T-helper 17 cell (primary cell): ENCODE results near the gene ACP4. TPM values are rescaled to one million over a fixed set of nuclear protein-coding genes. Genes with fewer than 3 reads are reported as not detected.

Experiments used
- ATAC-seq: fragments of 150-1000 bp; cut with Tn5 transposase; 2 replicates; pipeline ENCODE4 v1.10.0; 2021; ENCODE audit warnings: mild to moderate bottlenecking, moderate library complexity
- DNase-seq, 3 donors: peaks; one replicate each; pipeline versions ENCODE4 v3.0.0 to v3.0.0-alpha.2; 2020 to 2021
- H3K9me3 ChIP-seq: one replicate; pipeline ENCODE4 v1.7.0; 2013; ENCODE audit warnings: low read length, mild to moderate bottlenecking; ENCODE audit not compliant: control insufficient read depth, poor library complexity, severe bottlenecking
- H3K27ac Mint-ChIP-seq: one replicate; pipeline ENCODE4 v1.8.0; 2022; ENCODE audit warnings: mild to moderate bottlenecking, moderate library complexity, mixed read lengths
- H3K27me3 Mint-ChIP-seq: one replicate; pipeline ENCODE4 v1.8.0; 2022; ENCODE audit warnings: mixed read lengths
- H3K36me3 Mint-ChIP-seq: one replicate; pipeline ENCODE4 v1.8.0; 2022; ENCODE audit warnings: low read depth, mixed read lengths
- H3K4me1 Mint-ChIP-seq: one replicate; pipeline ENCODE4 v1.8.0; 2022; ENCODE audit warnings: mild to moderate bottlenecking, mixed read lengths
- H3K4me3 Mint-ChIP-seq: one replicate; pipeline ENCODE4 v1.8.0; 2022; ENCODE audit warnings: mild to moderate bottlenecking, moderate library complexity, mixed read lengths
- total RNA-seq, 4 donors: library from RNA in 2 of 4; stranded (reverse) in 2 of 4; gene quantifications; one replicate each; pipeline ENCODE4 v1.2.3 and lab custom pipeline; 2022 to 2026

The ACP4 gene
- total RNA-seq, 2 donors from 2014 or later = not detected

GRCh38 chr19:50836543-50837195 is 46.5 kb downstream of the ACP4 start:
- Mint-ChIP-seq H3K36me3 (peaks cover 2% of the 10 kb centered on the region), H3K27ac (peak overlapping the region; percentile 14), H3K27me3 (peaks cover 42% of the 10 kb centered on the region), H3K4me3 (peak overlapping the region; percentile 92), H3K4me1 (peaks cover 6% of the 10 kb centered on the region)
- DNase-seq = no peak
- no peaks in the 10 kb centered on the region for H3K9me3 ChIP-seq
- no peak for ATAC-seq

- H3K4me3 Mint-ChIP-seq = peak overlapping the region; percentile 92
- peaks cover 6% of the 10 kb centered on the region for H3K4me1 Mint-ChIP-seq
- H3K27ac Mint-ChIP-seq = no peak overlapping the region
- H3K9me3 ChIP-seq = no peaks in the 10 kb centered on the region
- H3K36me3 Mint-ChIP-seq = peaks cover 2% of the 10 kb centered on the region
- H3K27me3 Mint-ChIP-seq = peaks cover 38% of the 10 kb centered on the region
- ATAC-seq = no peak
- DNase-seq = no peak
Measured at GRCh38 chr19:50837300-50837699, 47.1 kb downstream of the ACP4 start.

GRCh38 chr19:50838239-50838638 is 48.0 kb downstream of the ACP4 start:
- DNase-seq (no peak), ATAC-seq (no peak)
- H3K27me3 Mint-ChIP-seq = peaks cover 30% of the 10 kb centered on the region
- peaks cover 6% of the 10 kb centered on the region for H3K4me1 Mint-ChIP-seq
- no peaks in the 10 kb centered on the region for H3K9me3 ChIP-seq
- H3K27ac Mint-ChIP-seq = no peak overlapping the region
- H3K4me3 Mint-ChIP-seq = no peak overlapping the region
- H3K36me3 Mint-ChIP-seq = peaks cover 2% of the 10 kb centered on the region

GRCh38 chr19:50839712-50840655 is 49.8 kb downstream of the ACP4 start:
- Mint-ChIP-seq H3K27ac (peak overlapping the region; percentile 55), H3K36me3 (peaks cover 2% of the 10 kb centered on the region), H3K4me3 (peak overlapping the region; percentile 25), H3K4me1 (peaks cover 6% of the 10 kb centered on the region), H3K27me3 (peaks cover 26% of the 10 kb centered on the region)
- DNase-seq = no peak
- no peak for ATAC-seq
- H3K9me3 ChIP-seq = no peaks in the 10 kb centered on the region

GRCh38 chr19:50842130-50842529 is 51.9 kb downstream of the ACP4 start:
- H3K36me3 Mint-ChIP-seq = peaks cover 2% of the 10 kb centered on the region
- no peak for ATAC-seq
- H3K9me3 ChIP-seq = no peaks in the 10 kb centered on the region
- H3K27me3 Mint-ChIP-seq = peaks cover 14% of the 10 kb centered on the region
- H3K27ac Mint-ChIP-seq = no peak overlapping the region
- no peak overlapping the region for H3K4me3 Mint-ChIP-seq
- no peaks in the 10 kb centered on the region for H3K4me1 Mint-ChIP-seq
- no peak for DNase-seq

- Mint-ChIP-seq H3K4me3 (no peak overlapping the region), H3K27me3 (peaks cover 7% of the 10 kb centered on the region), H3K27ac (no peak overlapping the region), H3K4me1 (no peaks in the 10 kb centered on the region), H3K36me3 (peaks cover 2% of the 10 kb centered on the region)
- DNase-seq (no peak), ATAC-seq (no peak)
- no peaks in the 10 kb centered on the region for H3K9me3 ChIP-seq
Measured at GRCh38 chr19:50843205-50843604, 53.0 kb downstream of the ACP4 start.

GRCh38 chr19:50843701-50844221 is 53.5 kb downstream of the ACP4 start:
- Mint-ChIP-seq H3K4me3 (no peak overlapping the region), H3K36me3 (peaks cover 2% of the 10 kb centered on the region), H3K27ac (no peak overlapping the region), H3K27me3 (peaks cover 10% of the 10 kb centered on the region), H3K4me1 (no peaks in the 10 kb centered on the region)
- ATAC-seq = no peak
- H3K9me3 ChIP-seq = no peaks in the 10 kb centered on the region
- DNase-seq = no peak

GRCh38 chr19:50844296-50844935 is 54.2 kb downstream of the ACP4 start:
- no peaks in the 10 kb centered on the region for H3K9me3 ChIP-seq
- Mint-ChIP-seq H3K4me3 (no peak overlapping the region), H3K27ac (no peak overlapping the region), H3K27me3 (peaks cover 16% of the 10 kb centered on the region), H3K4me1 (no peaks in the 10 kb centered on the region), H3K36me3 (peaks cover 2% of the 10 kb centered on the region)
- ATAC-seq (no peak), DNase-seq (no peak)

Other genes starting within 250 kb of the ACP4 start
- gene LRRC4B, start 222.0 kb upstream of the ACP4 start, total RNA-seq = not detected
- not detected for gene SYT3, start 150.5 kb upstream of the ACP4 start, total RNA-seq
- not detected for gene C19orf81, start 141.0 kb upstream of the ACP4 start, total RNA-seq
- gene SHANK1, start 70.6 kb upstream of the ACP4 start, total RNA-seq = not detected
- gene CLEC11A, start 67.1 kb upstream of the ACP4 start, total RNA-seq = under 1 TPM in 1 of 2 donors, not detected in 1; 0.39 TPM
- gene GPR32, start 20.0 kb upstream of the ACP4 start, total RNA-seq = not detected
- not detected for gene KLK1, start 33.4 kb downstream of the ACP4 start, total RNA-seq
- gene KLK15, start 43.2 kb downstream of the ACP4 start, total RNA-seq = not detected
- gene KLK3, start 64.5 kb downstream of the ACP4 start, total RNA-seq = not detected
- not detected for gene KLK2, start 83.0 kb downstream of the ACP4 start, total RNA-seq
- gene KLK4, start 121.0 kb downstream of the ACP4 start, total RNA-seq = not detected
- gene KLK5, start 162.6 kb downstream of the ACP4 start, total RNA-seq = not detected
- not detected for gene KLK6, start 179.2 kb downstream of the ACP4 start, total RNA-seq
- gene KLK7, start 193.5 kb downstream of the ACP4 start, total RNA-seq = not detected
- gene KLK8, start 211.2 kb downstream of the ACP4 start, total RNA-seq = not detected
- gene KLK10, start 229.3 kb downstream of the ACP4 start, total RNA-seq = not detected
- gene KLK11, start 236.2 kb downstream of the ACP4 start, total RNA-seq = not detected
- gene KLK12, start 244.6 kb downstream of the ACP4 start, total RNA-seq = not detected